ENCODE measurements around the gene CELF5.
"Not testable (repeated sequence)": the region's sequence is repeated elsewhere in the genome, so short reads cannot be mapped to it uniquely, and the experiment has no call there.

Gene CELF5

GRCh38 chr19:3196064-3196932 lies 28.2 kb upstream of the CELF5 start:
- no peak for DNase-seq (ENCODE audit: low read depth)
- no peak for TF ChIP-seq CTCF (conservative IDR thresholded peaks at IDR 0.05; ENCODE audit: low read depth, low read length)
- no peak overlapping the region for H3K4me3 ChIP-seq (ENCODE audit: low read depth, low read length)

DNA sequence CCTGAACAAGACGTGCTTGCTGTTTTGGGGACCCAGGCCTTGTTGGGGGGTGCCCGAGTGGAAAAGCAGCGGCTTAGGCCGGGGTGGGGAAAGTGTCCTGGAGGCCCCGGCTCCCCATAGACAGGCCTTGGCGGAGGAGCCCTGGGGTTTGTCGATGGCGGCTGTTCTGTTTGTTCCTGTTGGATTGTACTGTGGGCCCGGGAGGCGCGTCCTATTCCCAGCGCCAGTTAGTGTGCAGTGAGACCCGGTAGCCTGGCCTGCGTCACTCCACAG lies 27.6 kb upstream of the CELF5 start:
- no peak for DNase-seq (ENCODE audit: low read depth)
- no peak overlapping the region for H3K4me3 ChIP-seq (ENCODE audit: low read depth, low read length)
- TF ChIP-seq CTCF (conservative IDR thresholded peaks at IDR 0.05; ENCODE audit: low read depth, low read length): no peak

DNA sequence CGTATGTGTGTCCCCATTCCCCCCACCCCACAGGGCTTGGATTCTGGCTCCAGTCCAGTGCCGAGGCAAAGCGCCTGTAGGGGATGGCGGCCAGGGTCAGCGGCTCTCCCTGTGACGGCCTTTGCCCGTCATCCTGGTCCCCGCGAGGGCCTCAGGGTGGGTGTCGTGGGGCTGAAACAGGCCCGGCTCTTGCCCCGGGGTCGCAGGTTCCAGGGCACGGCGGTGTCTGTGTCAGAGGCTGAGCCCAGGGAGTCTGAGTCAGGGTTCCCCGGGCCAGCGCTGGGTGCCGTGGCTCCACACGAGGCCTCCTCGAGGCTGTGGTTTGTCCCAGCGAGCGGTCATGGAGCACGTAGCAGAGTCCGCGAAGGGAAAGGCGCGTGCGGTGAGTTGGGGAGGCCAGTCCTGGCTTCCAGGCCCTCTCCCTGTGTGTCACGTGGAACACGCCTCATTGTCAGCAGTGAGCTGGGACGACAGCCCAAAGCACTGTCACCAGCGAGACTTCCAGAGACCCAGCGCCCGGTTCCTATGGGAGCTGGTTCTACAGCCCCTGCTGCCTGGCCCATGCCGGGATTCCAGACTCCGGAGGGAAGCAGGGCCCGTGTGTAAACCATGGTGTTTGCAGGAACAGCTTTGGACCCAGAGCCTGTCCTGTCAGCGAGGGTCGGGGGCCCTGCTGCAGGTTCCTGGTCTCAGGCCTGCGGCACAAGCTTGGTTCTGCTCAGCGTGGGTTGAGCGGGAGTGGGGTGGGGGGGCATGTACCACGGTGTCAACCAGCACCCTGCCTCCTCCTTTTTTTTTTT lies 25.4 kb upstream of the CELF5 start:
- no peak for TF ChIP-seq CTCF (conservative IDR thresholded peaks at IDR 0.05; ENCODE audit: low read depth, low read length)
- H3K4me3 ChIP-seq (ENCODE audit: low read depth, low read length): no peak overlapping the region
- no peak for DNase-seq (ENCODE audit: low read depth)

GRCh38 chr19:3201072-3201700 lies 23.3 kb upstream of the CELF5 start:
- TF ChIP-seq CTCF (conservative IDR thresholded peaks at IDR 0.05; ENCODE audit: low read depth, low read length): no peak
- DNase-seq (ENCODE audit: low read depth): no peak
- H3K4me3 ChIP-seq (ENCODE audit: low read depth, low read length): no peak overlapping the region

GRCh38 chr19:3201911-3202310 lies 22.6 kb upstream of the CELF5 start:
- no peak overlapping the region for H3K4me3 ChIP-seq (ENCODE audit: low read depth, low read length)
- TF ChIP-seq CTCF (conservative IDR thresholded peaks at IDR 0.05; ENCODE audit: low read depth, low read length): no peak

GRCh38 chr19:3202346-3202745 lies 22.1 kb upstream of the CELF5 start:
- no peak for DNase-seq (ENCODE audit: low read depth)
- no peak overlapping the region for H3K4me3 ChIP-seq (ENCODE audit: low read depth, low read length)
- TF ChIP-seq CTCF (conservative IDR thresholded peaks at IDR 0.05; ENCODE audit: low read depth, low read length): no peak

More at GRCh38 chr19:3201911-3202310, 22.6 kb upstream of the CELF5 start:
- DNase-seq (ENCODE audit: low read depth): no peak

GRCh38 chr19:3202895-3203294 lies 21.6 kb upstream of the CELF5 start:
- H3K4me3 ChIP-seq (ENCODE audit: low read depth, low read length); DNase-seq (ENCODE audit: low read depth): not testable (repeated sequence)

Measured in choroid plexus epithelial cell (primary cell).